GM18909 (cell line): ENCODE results near the gene ARHGDIA.
"Not testable (repeated sequence)": the region's sequence is repeated elsewhere in the genome, so short reads cannot be mapped to it uniquely, and the experiment has no call there.

Source experiments
- ATAC-seq: cut with Tn5 transposase; IDR thresholded peaks from one replicate; pipeline ENCODE4 v1.9.1; 2021; ENCODE audit warnings: mild to moderate bottlenecking; ENCODE audit not compliant: unreplicated experiment, poor library complexity

Gene ARHGDIA

GRCh38 chr17:81845881-81846742 lies 25.0 kb downstream of the ARHGDIA start:
- no peak for ATAC-seq

DNA sequence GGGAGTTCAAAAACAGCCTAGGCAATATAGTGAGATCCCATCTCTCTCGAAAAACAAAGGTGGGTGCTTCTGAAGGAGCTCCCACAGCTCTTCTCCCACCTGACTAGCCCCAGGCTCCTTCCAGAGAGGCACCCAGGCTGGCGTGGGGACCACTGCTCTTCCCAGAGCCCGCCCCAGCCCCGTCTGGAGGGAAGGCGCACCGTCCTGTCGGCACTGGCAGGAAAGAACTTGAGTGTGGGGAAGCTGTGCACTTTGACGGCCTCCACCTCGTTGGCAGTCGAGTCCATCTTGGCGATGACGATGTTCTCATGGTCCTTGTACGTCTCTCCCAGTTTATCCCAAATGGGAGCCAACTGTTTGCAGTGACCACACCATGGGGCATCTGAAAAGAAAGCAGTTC lies 25.8 kb downstream of the ARHGDIA start:
- no peak for ATAC-seq

DNA sequence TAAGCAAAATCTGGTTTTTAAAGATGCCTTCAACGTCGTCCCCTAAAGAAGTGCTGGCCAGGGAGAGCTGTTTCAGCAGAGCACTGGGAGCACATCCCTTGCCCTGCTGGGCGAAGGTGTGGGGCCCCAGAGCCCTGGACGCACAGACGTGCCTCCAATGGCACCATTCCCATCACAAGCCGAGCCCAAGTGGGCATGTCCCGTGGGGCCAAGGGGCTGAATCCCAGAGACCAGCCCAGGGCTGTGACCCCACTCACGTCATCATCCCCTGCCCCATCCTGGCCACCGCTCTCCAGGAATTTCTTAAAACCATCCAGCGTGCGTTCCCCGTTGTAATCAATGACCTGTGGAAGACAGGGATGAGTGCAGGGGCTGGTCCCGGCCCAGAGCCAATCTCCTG lies 26.2 kb downstream of the ARHGDIA start:
- ATAC-seq: no peak

GRCh38 chr17:81844327-81844851 lies 26.7 kb downstream of the ARHGDIA start:
- ATAC-seq: no peak

- ATAC-seq: no peak
These were observed 27.3 kb downstream of the ARHGDIA start for GRCh38 chr17:81843713-81844326.

- no peak for ATAC-seq
These were observed 28.2 kb downstream of the ARHGDIA start for GRCh38 chr17:81842725-81843504.

DNA sequence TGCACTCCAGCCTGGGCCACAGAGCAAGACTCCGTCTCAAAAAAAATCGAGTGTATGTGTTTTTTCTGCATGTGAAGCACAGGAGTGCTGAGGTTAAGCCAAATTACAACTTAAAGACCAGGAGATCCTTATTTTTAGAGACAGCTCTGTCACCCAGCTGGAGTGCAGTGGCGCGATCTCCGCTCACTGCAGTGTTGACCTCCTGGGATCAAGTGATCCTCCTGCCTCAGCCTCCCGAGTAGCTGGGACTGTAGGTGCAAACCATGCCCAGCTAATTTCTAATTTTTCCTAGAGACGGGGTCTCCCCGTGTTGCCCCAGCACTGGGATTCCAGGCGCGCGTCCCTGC lies 28.8 kb downstream of the ARHGDIA start:
- ATAC-seq: no peak

GRCh38 chr17:81841866-81842265 lies 29.3 kb downstream of the ARHGDIA start:
- no peak for ATAC-seq

GRCh38 chr17:81840826-81841778 lies 30.0 kb downstream of the ARHGDIA start:
- ATAC-seq: no peak

DNA sequence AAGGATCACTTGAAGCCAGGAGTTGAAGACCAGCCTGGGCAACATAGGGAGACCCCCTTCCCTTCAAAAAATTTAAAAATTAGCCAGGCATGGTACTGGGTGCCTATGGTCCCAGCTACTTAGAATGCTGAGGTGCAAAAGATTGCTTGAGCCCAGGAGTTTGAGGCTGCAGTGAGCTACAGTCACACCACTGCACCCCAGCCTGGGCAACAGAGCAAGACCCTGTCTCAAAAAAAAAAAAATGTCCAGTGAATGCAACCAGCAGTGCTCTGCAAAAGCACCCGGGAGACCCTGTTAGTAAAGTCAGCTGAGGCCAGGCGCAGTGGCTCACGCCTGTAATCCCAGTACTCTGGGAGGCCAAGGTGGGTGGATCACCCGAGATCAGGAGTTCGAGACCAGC lies 31.1 kb downstream of the ARHGDIA start:
- not testable (repeated sequence) for ATAC-seq

DNA sequence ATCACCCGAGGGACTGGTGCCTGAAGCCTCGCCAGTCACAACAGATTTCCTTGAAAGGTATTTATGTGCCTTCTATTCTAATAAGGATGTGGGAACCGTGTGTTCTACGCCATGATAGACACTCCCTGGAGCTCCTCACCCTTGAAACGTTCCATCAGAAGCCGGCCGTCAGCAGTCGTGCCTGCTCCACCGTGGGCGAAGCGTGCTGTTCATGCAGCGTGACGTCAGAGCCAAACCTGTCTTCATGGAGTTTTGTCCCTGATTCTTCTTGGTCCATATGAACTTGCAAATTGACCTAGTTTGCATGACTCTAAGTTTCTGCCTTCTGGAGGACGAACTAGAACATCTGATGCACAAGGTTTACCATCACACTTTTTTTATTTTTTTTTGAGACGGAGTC lies 31.8 kb downstream of the ARHGDIA start:
- ATAC-seq: no peak

DNA sequence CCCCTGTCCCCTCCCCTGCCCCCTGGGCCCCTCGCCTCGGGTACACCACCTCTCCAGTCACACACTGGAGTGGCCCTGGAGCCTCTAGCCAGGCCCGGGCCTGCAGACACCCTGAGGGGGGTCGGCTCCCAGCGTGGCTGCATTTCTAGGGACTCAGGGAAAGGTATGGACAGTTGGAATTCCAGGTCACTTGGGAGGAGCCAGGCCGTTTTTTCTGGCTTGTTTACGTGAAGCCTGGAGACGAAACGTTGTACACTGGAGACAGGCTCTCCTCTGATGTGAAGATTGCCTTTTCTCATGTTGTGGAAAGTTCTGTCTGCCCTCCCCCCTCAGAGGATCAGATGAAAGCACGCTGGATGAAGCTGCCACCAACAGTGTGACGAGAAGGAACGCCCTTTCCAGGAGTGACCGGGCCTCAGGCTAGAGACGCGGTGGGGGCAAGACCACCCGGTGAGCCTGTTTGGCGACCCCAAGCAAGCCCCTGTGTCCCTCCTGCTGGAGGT lies 32.3 kb downstream of the ARHGDIA start:
- no peak for ATAC-seq

DNA sequence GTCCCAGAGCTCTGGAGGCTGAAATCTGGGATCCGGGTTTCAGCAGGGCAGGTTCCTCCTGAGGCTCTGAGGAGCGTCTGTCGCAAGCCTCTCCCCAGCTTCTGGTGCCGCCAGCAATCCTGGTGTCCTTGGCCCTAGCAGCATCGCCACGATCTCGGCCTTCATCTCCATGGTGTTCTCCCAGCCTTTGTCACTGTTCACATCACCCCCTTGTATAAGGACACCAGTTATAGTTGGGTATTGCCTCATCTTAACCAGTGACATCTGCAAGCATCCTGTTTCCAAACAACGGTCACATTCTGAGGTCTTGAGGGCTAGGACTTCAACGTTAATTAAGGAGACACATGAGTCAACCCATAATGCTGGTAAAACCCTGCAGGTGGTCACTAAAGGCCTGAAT lies 33.5 kb downstream of the ARHGDIA start:
- ATAC-seq: no peak

GRCh38 chr17:81834831-81835267 lies 36.3 kb downstream of the ARHGDIA start, which contains the start of gene PPP1R27:
TSS of gene PPP1R27 (minus strand) at chr17:81835050. CDS start at chr17:81834953, 97 bp downstream.
- no peak for ATAC-seq

- ATAC-seq: no peak
These were observed 37.0 kb downstream of the ARHGDIA start for GRCh38 chr17:81833921-81834830.

DNA sequence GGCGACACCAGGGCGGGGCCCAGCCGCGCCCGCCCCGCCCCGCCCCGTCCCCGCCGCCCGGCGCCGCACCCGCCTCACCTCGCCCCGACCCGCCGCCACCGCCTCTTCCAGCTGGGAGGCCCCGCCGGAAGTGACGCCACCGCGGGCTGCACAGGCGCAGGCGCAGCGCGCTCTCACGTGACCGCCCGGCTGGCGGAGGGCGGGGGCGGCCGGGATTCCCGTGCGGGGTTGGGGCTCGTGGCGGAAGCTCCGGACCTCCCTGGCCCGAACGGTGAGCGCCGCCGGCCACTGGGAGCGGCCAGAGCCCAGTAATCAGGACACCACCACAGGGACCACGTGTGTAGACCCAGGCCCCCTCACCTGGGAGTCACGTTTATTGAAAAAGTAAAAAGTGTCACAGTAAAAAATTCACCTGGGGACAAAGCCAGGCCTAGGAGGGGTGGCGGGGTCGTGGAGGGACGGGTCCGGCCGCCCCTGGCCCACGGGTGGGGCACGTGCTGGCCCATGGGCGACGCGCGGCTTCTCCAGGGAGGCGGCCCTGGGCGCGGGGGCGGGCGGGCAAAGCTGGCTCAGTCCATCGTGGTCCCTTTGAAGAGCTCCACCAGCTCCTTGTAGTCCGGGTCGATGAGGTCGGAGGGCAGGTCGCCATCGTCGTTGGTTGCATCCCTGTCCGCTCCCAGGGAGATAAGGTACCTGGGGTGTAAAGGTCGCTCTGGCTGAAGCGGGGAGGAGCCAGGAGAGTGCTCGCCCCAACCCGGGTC lies 37.8 kb downstream of the ARHGDIA start, which contains the start of gene MCRIP1:
Gene MCRIP1, minus strand, starts transcription at position 132 of the 761 bp plus-strand sequence. CDS start 8,785 bp downstream, outside the sequence.
- peak; percentile 81 for ATAC-seq

GRCh38 chr17:81832608-81833159 lies 38.5 kb downstream of the ARHGDIA start:
- peak; percentile 17 for ATAC-seq
